ENCODE results near the gene PGGHG.
"Not testable (repeated sequence)": the region's sequence is repeated elsewhere in the genome, so short reads cannot be mapped to it uniquely, and the experiment has no call there.

PGGHG gene

GRCh38 chr11:288478-289397 lies at the start of gene PGGHG:
Gene PGGHG (plus strand): TSS chr11:289126. CDS start chr11:289817, 691 bp downstream.
- peak; percentile 39 for DNase-seq

- no peak for DNase-seq
Measured at GRCh38 chr11:240315-240714, 48.6 kb upstream of the PGGHG start.

GRCh38 chr11:241634-242033 lies 47.3 kb upstream of the PGGHG start:
- no peak for DNase-seq

- DNase-seq = no peak
Measured at GRCh38 chr11:244376-244775, 44.5 kb upstream of the PGGHG start.

- no peak for DNase-seq
Measured at GRCh38 chr11:249062-249461, 39.9 kb upstream of the PGGHG start.

GRCh38 chr11:250274-250673 lies 38.7 kb upstream of the PGGHG start:
- DNase-seq = no peak

- no peak for DNase-seq
Measured at GRCh38 chr11:250740-251299, 38.1 kb upstream of the PGGHG start.

- no peak for DNase-seq
Measured at GRCh38 chr11:251550-251949, 37.4 kb upstream of the PGGHG start.

- no peak for DNase-seq
Measured at GRCh38 chr11:252666-253065, 36.3 kb upstream of the PGGHG start.

GRCh38 chr11:253160-253885 lies 35.6 kb upstream of the PGGHG start:
- DNase-seq = no peak

GRCh38 chr11:253886-254270 lies 35.0 kb upstream of the PGGHG start:
- DNase-seq = no peak

GRCh38 chr11:255176-255575 lies 33.8 kb upstream of the PGGHG start:
- DNase-seq = no peak

GRCh38 chr11:255816-256215 lies 33.1 kb upstream of the PGGHG start:
- DNase-seq = no peak

GRCh38 chr11:256952-257737 lies 31.8 kb upstream of the PGGHG start:
- no peak for DNase-seq

- DNase-seq = no peak
Measured at GRCh38 chr11:257766-258493, 31.0 kb upstream of the PGGHG start.

GRCh38 chr11:259413-259812 lies 29.5 kb upstream of the PGGHG start:
- no peak for DNase-seq

GRCh38 chr11:261624-262023 lies 27.3 kb upstream of the PGGHG start:
- DNase-seq = no peak

- no peak for DNase-seq
Measured at GRCh38 chr11:266676-267439, 22.1 kb upstream of the PGGHG start.

GRCh38 chr11:267491-267994 lies 21.4 kb upstream of the PGGHG start:
- no peak for DNase-seq

- not testable (repeated sequence) for DNase-seq
Measured at GRCh38 chr11:268716-269145, 20.2 kb upstream of the PGGHG start.

All from NCI-H526 treated with DMSO at 0.1 percent for 48 hours (cell line).